ENCODE data around the gene POLR2I.
"Not testable (repeated sequence)": the region's sequence is repeated elsewhere in the genome, so short reads cannot be mapped to it uniquely, and the experiment has no call there.

POLR2I gene

DNA sequence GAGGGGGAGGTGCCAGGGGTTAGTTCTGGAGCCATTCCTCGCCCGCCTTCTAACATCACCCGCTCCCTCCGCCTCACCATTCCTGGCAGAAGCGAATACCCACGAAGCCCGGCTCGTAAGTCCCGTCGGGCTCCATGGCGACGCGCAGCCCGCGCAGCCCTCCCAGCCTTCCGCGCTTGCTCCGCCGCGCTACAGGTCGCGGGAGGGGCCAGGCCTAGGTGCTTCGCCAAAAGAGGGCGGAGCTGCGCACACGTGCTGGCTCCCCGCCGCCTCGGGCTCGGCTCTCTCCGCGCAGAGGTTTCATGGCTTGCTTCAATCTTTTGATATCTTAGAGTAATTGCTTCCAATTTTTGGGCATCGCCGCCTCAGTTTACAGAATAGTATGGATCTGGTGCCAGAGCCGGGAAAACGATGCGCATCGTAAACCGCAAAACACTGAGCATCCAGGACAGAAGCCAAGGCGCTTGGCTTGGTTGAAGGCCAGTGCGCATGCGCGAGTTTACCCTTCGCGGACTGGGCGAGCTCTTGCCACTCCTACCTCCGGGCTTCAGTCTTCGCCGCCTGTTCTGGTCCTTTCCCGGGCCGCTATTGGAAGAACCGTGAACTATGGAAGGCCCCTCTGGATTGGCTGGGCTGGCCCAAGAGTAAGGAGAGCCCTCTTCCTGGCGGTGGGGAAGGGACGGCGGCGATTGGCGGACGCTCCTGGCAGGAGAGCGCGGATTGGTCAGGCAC lies at the start of gene POLR2I:
POLR2I (minus strand) TSS at position 155 of the 732 bp plus-strand sequence; CDS start at position 136, 19 bp downstream.
- DNase-seq (ENCODE audit: low spot score), result peak; percentile 100

DNA sequence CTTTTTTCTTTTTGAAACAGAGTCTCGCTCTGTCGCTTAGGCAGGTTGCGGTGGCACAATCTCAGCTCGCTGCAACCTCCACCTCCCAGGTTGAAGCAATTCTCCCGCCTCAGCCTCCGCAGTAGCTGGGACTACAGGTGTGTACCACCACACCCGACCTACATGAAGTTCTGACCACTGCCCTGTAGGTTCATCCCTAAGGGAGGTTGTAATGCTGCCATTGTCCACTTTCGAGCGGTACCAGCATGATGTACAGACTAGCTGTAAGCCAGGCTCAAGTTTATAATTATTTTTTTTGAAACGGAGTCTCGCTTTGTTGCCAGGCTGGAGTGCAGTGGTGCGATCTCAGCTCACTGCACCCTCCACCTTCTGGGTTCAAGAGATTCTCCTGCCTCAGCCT lies 49.1 kb upstream of the POLR2I start:
- DNase-seq (ENCODE audit: low spot score), result no peak

DNA sequence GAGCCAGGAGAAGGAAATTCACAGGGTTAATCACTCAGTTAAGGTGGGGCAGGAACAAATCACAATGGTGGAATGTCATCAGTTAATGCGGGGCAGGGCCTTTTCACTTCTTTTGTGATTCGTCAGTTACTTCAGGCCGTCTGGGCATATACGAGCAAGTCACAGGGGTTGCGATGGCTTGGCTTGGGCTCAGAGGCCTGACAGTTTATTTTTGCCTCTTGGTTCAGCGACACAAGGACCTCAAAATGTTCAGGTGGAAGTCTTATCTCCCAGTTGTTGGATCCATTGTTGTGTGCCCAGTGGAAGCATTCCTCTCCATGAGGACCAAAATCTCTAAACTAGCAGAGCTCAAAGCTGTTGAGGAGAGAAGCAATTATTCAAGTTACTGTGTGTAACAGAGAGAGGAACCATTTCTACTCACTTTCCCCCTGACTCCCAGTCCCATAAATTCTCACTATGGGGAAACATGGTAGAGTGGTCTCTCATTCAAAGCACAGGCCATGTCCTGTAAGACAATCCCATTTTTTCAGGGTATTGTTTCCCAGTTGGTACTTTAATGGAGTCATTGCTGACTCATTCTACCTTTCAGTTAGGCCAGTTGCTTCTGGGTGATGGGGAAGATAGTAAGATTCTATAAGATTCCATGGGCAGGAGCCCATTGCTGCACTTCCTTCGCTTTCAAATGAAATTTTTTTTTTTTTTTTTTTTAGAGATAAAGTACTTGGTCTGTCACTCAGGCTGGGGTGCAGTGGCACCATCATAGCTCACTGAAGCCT lies 46.3 kb upstream of the POLR2I start:
- no peak for DNase-seq (ENCODE audit: low spot score)

DNA sequence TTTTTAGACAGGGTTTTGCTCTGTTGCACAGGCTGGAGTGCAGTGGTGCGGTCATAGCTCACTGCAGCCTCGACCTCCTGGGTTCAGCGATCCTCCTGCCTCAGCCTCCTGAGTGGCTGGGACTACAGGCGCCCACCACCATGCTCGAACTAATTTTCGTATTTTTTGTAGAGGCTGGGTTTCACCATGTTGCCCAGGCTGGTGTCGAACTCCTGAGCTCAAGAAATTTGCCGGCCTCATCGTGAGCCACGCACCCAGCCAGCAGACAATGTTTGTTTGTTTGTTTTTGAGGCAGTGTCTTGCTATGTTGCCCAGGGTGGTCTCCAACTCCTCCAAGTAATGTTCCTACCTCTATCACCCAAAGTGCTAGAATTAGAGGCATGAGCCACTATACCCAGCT lies 38.5 kb upstream of the POLR2I start:
- no peak for DNase-seq (ENCODE audit: low spot score)

DNA sequence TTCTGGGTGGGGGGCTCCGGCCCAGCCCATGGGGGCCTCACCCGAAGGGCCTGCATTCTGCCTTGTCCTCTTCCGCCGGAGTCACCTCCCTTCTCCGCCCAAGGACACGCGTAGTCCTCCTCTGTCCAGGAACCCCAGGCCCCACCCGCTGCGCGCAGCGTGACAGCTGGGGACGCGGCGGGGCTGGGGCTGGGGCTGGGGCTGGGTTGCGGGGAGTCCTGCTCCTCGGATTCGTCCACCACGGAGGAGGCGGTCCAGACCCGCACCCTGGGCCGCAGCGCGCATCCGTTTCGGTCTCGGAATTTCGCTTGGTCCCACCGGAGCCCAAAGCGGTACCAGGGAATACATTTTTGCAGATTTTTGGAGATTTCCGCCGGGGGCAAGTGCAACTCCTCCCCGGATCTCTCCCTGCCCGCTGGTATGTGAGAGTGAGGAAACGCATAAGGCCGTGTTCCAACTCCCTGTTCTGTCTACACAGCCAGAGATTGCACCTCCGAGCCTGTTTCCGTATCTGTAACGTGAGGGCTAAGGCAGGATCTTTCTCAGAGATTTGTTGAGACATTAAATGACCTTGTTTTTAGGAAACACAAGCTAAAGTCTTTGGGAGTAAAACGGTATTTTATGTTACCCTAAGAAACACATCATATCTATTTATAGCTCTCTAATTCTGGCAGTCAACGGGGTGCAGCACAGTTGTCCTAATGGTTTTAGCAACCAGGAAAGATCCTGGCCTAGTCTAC lies 37.8 kb upstream of the POLR2I start, which contains the start of gene COX7A1:
COX7A1 (minus strand) TSS at position 96 of the 740 bp plus-strand sequence; CDS start at position 56, 40 bp downstream.
- no peak for DNase-seq (ENCODE audit: low spot score)

DNA sequence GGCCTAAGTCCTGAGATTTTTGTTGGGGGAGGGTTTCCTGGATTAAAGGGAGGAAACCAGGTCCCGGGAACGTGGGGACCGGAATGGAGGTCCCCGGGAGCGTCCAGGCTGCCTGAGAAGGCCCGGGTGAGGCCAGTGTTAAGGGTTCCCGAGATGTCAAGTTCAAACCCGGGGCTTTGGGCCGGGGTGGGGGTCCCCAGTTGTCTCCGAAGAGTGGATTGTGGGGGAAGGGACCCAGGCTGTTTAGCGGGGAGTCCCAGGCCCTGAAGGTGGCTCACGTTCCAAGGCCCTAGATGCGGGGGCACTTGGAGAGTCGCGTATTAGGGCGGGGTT lies 37.3 kb upstream of the POLR2I start:
- no peak for DNase-seq (ENCODE audit: low spot score)

DNA sequence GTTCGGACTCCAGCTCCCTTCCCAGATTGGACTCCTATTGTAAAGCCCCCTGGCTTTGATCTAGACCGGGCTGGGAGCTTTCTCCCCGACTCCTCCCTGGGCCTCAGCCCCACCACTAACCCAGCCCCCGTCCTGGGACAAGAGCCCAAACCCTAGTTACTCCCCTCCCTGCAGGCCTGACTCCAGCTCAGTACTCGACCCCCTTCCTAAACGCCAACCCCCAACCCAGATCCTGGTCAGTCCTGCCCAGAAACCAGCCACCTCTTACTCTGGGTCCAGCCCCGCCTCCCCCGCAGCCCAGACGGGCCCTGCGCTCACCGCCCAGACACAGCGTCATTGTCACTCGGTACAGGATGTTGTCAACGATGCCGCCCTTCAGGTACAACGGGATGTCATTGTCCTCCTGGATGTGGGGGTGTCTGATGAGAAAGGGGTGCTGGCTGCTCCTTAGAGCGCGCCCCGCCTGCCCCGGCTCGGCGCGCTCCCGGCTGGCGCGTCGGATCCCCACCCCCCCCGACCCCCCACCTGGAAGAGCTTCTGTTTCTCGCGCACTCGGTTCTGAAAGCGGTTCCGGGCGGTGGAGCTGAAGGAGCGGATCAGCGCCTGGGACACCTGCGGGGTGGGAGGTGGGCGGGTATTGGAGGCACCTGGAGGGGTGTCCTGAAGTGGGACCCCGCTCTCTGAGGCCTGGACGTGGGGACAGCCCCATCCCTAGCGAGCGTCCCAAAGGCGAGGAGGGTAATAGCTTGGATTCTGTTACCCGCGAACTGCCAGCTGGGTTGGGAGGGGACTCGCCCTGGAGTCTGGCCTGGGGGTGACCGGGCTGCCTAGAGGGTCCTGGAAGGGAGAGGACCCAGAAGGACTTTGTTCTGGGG lies 36.7 kb upstream of the POLR2I start:
- DNase-seq (ENCODE audit: low spot score), result no peak

DNA sequence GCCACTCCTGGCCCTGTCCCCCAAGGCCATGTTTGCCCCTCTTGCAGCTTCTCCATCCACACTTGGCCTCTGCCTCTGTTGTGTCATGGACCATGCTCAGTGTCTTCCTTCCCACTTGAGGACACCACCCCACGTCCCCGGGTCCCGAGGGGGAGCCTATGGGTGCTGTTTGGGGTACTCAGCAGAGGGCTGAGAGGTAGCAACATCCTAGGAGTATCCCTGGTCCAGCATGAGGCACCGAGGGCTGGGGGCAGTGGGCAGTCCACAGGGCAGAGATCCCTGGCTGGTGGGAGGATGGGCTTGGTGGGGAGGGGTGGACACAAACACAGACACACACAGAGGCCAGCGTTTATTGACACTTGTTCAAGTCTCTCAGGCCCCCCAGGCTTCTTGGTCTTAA lies 35.9 kb upstream of the POLR2I start:
- no peak for DNase-seq (ENCODE audit: low spot score)

DNA sequence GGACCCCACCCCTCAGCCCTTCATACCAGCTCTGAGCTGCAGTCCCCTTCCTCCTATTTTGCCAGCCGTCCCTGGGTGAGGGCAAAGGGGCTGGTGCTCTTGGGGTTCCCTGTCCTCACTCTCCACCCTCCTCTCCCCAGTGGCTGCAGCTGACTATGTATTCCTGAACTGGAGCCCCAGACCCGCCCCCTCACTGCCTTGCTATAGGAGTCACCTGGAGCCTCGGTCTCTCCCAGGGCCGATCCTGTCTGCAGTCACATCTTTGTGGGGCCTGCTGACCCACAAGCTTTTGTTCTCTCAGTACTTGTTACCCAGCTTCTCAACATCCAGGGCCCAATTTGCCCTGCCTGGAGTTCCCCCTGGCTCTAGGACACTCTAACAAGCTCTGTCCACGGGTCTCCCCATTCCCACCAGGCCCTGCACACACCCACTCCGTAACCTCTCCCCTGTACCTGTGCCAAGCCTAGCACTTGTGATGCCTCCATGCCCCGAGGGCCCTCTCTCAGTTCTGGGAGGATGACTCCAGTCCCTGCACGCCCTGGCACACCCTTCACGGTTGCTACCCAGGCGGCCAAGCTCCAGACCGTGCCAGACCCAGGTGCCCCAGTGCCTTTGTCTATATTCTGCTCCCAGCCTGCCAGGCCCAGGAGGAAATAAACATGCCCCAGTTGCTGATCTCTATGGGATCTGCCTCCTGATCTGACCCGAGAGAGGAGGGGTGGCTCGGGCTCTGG lies 35.2 kb upstream of the POLR2I start:
- no peak for DNase-seq (ENCODE audit: low spot score)

DNA sequence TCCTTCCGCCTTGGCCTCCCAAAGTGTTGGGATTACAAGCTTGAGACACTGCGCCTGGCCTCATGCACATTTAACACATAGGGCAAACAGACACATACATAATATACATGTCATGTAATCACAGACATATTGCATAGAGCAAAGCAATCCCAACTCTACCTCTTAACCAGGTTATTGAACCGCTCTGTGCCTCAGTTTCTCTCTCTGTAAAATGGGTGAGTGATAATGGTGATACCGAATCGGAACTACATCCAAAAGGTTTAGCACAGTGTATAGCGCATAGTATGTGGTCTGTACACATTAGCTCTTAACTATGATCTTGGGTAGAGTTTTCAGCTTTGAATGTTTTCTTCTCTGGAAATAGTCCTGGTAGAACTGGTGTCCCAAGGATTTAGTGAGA lies 29.9 kb upstream of the POLR2I start:
- DNase-seq (ENCODE audit: low spot score), result no peak

DNA sequence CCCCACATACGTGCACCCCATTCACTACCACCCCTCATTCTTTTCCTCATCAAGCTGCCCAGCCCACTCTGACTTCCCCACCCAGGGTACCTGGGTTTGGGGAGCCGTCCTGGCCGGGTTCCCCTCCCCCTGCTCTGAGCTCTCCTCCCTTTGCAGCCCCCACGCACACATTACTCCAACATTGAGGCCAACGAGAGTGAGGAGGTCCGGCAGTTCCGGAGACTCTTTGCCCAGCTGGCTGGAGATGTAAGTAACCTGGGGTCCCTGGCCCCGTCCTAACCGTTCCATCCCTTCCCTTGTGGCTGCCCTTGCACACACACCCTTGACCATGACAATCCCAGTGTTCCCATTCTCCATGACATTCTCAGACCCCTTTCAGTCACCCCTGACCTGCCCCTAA lies 27.8 kb upstream of the POLR2I start:
- no peak for DNase-seq (ENCODE audit: low spot score)

DNA sequence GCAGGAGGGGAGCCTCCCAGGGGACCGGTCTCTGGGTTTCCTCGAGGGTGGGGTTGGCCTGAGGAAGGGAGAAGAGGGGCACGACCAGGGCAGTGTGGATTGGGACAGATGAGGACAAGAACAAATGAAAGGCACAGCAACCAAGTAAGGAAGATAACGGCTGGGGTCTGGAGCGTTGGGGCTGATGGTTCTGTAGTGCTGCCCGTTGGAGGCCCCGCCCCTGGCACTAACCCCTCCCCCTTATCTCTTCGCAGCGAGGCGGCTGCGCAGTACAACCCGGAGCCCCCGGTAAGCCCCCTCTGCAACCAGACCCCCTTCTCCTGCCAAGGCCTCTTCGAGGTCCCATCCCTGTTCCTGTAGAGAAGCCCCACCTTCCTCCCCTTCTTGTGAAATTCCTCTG lies 27.4 kb upstream of the POLR2I start:
- no peak for DNase-seq (ENCODE audit: low spot score)

DNA sequence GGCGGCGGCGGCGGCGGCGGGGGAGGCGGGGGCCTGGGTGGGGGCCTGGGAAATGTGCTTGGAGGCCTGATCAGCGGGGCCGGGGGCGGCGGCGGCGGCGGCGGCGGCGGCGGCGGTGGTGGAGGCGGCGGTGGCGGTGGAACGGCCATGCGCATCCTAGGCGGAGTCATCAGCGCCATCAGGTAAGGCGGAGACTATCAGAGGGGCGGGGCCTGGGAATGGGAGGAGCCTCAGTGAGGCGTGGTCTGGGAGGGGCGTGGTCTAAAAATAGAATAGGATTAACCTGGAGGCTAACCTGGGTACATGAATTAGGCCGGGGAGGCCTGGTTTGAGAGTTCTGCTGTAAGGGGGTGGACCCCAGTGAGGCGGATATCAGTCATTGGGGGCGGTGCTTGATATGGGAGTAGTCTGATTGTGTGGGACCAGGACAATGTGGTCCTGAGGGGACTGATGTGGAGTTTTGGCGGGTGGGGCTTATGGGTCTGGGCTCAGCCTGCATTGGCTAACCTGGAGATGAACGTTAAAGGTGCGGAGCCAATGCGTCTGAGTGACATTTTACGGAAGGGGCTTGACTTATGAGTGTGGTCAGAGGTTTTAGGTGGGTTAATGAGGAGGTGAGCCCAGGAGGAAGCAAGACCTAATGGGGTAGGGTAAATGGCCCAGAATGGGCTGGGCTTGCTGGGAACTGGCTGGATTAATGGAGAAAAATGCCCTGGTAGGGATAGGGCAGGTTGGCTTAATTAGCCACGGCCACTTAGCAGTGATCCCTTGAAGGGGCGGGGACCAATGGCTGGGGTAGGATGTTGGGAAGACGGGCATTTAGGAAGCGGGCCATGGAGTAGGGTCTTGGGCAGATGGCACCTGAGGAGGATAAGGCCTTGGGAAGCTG lies 26.6 kb upstream of the POLR2I start:
- DNase-seq (ENCODE audit: low spot score), result peak; percentile 94

DNA sequence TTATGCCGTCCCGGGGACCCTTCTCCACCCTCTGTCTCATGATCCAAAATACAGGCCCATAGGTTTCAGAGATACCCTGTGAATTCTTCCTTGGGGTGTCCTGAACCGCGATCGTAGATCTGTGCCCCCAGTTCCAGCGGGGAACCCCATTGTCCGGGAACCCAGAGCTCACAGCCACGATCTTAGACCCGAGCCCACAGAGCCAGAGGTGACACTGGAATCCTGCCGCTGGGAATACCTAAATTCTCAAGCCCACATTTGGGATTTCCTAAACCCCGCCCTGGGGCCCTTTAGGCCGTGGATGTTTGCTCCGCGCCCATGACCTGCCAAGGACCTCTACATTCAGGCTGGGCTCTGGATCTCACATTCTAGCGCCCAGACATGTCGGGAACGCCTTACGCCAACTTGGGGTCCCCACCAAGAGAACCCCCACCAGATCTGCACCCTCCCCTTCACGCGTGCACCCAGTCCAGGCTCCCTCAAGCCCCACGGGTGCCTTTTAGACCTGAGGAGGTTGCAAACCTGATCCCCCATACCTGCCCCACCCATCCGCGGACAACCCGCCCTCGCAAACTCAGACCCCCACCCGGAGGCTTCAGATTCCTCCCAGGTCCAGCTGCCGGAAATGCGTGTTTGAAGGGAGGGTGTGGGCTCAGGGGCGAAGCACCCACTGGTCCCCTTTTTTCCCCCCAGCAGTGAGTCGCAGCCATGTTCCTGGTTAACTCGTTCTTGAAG lies 25.8 kb upstream of the POLR2I start:
- DNase-seq (ENCODE audit: low spot score), result peak; percentile 80

DNA sequence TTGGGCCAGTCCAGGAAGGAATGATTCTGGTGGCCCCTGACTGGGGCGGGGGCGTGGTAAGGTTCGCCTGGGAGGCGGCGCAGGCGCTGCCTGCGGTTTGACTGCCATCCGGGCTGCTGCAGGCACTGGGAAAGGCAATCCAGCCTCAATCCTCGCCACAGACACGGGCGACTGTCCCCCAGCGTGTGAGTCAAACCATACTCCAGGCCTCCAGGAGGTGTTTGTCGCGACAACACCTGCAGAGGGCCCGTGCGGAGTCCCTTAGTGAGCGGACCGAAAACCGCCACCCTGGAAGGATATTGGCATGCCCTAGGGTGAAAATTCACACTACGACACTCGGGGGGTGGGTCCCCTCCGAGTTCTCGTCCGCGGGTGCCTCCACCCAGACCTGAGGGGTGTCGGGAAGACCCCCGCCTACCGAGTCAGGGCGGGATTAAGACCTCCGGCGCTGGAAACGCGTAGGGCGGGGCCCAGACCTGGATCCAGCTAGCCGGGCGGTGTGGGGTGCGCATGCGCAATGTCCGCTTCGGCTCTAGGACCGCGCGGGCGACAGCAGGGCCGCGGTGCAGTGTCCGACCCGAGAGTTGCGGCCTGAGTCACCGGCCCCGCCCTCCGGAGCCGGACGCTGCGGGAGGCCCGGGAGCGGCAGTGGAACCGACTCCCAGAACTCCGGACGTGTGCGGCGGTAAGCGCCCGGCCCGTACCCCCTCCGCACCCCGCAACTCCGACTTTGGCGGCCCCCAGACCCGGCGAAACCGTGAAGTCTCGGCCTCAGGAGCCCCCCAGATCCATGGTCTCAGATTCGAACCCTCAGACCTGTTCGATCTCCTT lies 25.0 kb upstream of the POLR2I start, which contains the start of gene CAPNS1:
CAPNS1 (plus strand) TSS at position 594 of the 831 bp plus-strand sequence. CDS start 946 bp downstream, outside the sequence.
- DNase-seq (ENCODE audit: low spot score), result peak; percentile 99

DNA sequence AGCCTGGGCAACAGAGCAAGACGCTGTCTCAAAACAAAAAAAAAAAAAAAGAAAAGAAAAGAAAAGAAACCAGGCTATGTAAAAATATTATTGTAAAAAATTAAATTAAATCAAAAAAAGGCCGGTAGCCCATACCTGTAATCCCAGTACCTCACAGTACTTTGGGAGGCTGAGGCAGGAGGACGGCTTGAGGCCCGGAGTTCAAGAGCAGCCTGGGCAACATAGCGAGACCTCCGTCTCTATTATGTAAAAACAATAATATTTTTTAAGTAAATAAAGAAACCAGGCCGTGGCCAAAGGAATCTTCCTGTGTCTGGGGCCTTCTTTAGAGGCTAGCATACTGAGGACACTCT lies 24.4 kb upstream of the POLR2I start:
- no peak for DNase-seq (ENCODE audit: low spot score)

DNA sequence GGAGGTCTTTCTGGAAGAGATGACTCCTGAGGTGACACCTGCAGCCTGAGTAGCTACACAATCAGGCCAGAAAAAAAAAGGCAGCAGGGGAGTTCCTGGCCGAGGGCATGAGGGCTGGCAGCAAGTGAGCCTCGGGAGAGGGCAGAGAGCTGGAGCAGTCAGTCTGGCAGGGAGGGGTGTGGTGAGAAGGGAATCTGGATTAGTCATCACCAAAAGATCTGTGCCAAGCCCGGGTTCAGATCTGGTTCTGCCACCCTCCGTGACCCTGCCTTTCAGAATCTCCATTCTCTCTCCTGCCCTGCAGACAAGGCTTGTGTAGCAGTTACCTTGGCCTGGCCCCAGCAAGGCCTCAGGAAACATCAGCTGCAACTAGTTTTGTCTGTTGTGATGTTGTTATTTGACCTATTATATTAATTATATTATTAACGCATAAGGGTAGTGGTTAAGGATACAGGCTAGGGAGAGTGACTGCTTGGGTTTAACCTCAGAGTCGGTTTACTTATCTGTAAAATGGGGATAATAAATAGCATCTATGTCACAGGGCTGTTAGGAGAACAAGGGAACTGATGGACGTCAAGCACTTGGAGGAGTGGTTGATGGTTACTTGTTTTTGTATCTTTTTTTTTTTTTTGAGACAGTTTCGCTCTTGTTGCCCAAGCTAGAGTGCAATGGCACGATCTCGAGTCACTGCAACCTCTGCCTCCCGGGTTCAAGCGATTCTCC lies 22.4 kb upstream of the POLR2I start:
- no peak for DNase-seq (ENCODE audit: low spot score)

DNA sequence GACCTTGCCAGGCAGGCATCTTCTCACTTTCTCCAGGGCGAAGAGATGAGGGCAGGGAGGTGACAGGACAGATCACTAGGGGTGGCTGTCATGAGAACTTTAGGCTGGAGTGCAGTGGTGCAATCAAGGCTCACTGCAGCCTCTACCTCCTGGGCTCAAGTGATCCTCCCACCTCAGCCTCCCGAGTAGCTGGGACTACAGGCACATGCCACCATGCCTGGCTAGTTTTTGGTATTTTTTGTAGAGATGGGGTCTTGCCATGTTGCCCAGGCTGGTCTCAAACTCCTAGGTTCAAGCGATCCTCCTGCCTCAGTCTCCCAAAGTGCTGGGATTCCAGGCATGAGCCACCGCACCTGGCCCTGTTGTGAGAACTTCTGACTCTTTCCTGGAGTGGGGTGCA lies 20.2 kb upstream of the POLR2I start:
- not testable (repeated sequence) for DNase-seq (ENCODE audit: low spot score)

All from HuH-7 (cell line).